ENCODE results near the gene CCDC66. TPM values are rescaled to one million over a fixed set of nuclear protein-coding genes. Genes with fewer than 3 reads are reported as not detected.

Gene CCDC66
- total RNA-seq, 1 donor from 2014 or later, result 18.3 TPM

- intact Hi-C loops (cut with micrococcal nuclease), result no loop called here
- Histone ChIP-seq H3K36me3 (peaks cover 92% of the 10 kb centered on the region), H3K4me1 (no peaks in the 10 kb centered on the region), H3K4me3 (no peak overlapping the region), H3K9me3 (replicated peaks) (no peaks in the 10 kb centered on the region), H3K27me3 (ENCODE audit: low read depth) (no peaks in the 10 kb centered on the region), H3K27ac (replicated peaks) (no peak overlapping the region)
- no peak for TF ChIP-seq CTCF (IDR thresholded peaks at IDR 0.05; ENCODE audit: borderline replicate concordance)
- no peak for DNase-seq
Measured at GRCh38 chr3:56667973-56668579, 111.1 kb downstream of the CCDC66 start.

Other genes starting within 250 kb of the CCDC66 start
- gene ERC2, start 88.7 kb upstream of the CCDC66 start, total RNA-seq, result 0.99 TPM
- 25.8 TPM for gene TASOR, start 126.1 kb downstream of the CCDC66 start, total RNA-seq
- 16.5 TPM for gene ARHGEF3, start 244.8 kb downstream of the CCDC66 start, total RNA-seq